ENCODE measurements around the gene WFDC1. TPM values are rescaled to one million over a fixed set of nuclear protein-coding genes. Genes with fewer than 3 reads are reported as not detected.

The WFDC1 gene
- total and polyA plus RNA-seq, 2 experiments from 2014 or later = 0.76 to 0.95 TPM

- TF ChIP-seq ZNF114 (CRISPR knock-in tag; IDR thresholded peaks at IDR 0.05) (no peak), JUNB (IDR thresholded peaks at IDR 0.05; ENCODE audit: unreplicated experiment) (no peak), STAT1 (IDR thresholded peaks at IDR 0.05; ENCODE audit: unreplicated experiment) (no peak), POLR2AphosphoS5 (IDR thresholded peaks at IDR 0.05; ENCODE audit: low read depth) (no peak), ETS1 (IDR thresholded peaks at IDR 0.05) (no peak), EZH2 (IDR thresholded peaks at IDR 0.05; ENCODE audit: low read depth, unreplicated experiment) (no peak), REST (IDR thresholded peaks at IDR 0.05; ENCODE audit: unreplicated experiment) (no peak), NANOG (IDR thresholded peaks at IDR 0.05; ENCODE audit: borderline replicate concordance) (no peak), CTCF (conservative IDR thresholded peaks at IDR 0.05; ENCODE audit: low read depth in 2 of 2) (no peak), ZNF462 (CRISPR knock-in tag; IDR thresholded peaks at IDR 0.05) (no peak), CREB1 (CRISPR knock-in tag; IDR thresholded peaks at IDR 0.05; ENCODE audit: low read depth) (no peak), EZH2phosphoT487 (IDR thresholded peaks at IDR 0.05; ENCODE audit: unreplicated experiment) (no peak), ZNF331 (CRISPR knock-in tag; IDR thresholded peaks at IDR 0.05; ENCODE audit: low read depth) (no peak)
- no peak overlapping the region for H3K4me3 Mint-ChIP-seq
- no peak for ATAC-seq
- H2AFZ ChIP-seq = no peak overlapping the region
- H3K4me2 ChIP-seq = no peak overlapping the region
- H3K36me3 ChIP-seq (ENCODE audit: insufficient read depth) = no peaks in the 10 kb centered on the region
- H3F3A ChIP-seq (replicated peaks; ENCODE audit: low read depth) = no peaks in the 10 kb centered on the region
- no peaks in the 10 kb centered on the region for H3K27me3 Mint-ChIP-seq (ENCODE audit: insufficient read depth, low read depth, poor library complexity)
- H3K9me3 Mint-ChIP-seq = no peaks in the 10 kb centered on the region
- no peaks in the 10 kb centered on the region for H3K4me1 ChIP-seq (ENCODE audit: insufficient read depth)
- H3K4me3 ChIP-seq = no peak overlapping the region
- no peak for DNase-seq (ENCODE audit: low spot score)
- H3K27ac ChIP-seq (ENCODE audit: low read depth) = no peak overlapping the region
- H3K79me2 ChIP-seq (replicated peaks; ENCODE audit: insufficient read depth) = no peaks in the 10 kb centered on the region
- H3K4me1 Mint-ChIP-seq = peaks cover 3% of the 10 kb centered on the region
- H3K9me2 ChIP-seq (ENCODE audit: insufficient read depth) = no peaks in the 10 kb centered on the region
- H3K27ac Mint-ChIP-seq = no peak overlapping the region
- no peaks in the 10 kb centered on the region for H3K36me3 Mint-ChIP-seq (ENCODE audit: low read depth)
- H3K27me3 ChIP-seq (ENCODE audit: insufficient read depth) = no peaks in the 10 kb centered on the region
- no peaks in the 10 kb centered on the region for H4K20me1 ChIP-seq (replicated peaks; ENCODE audit: insufficient read depth)
Observed at GRCh38 chr16:84351630-84352029, 57.0 kb downstream of the WFDC1 start.
